Spleen (tissue), 7 donors: Measurements from ENCODE around the gene METRNL.
"Not testable (repeated sequence)": the region's sequence is repeated elsewhere in the genome, so short reads cannot be mapped to it uniquely, and the experiment has no call there.

Experiments
- POLR2A ChIP-seq, 3 donors: fragments of 450-650 bp; IDR thresholded peaks; one replicate each; pipeline ENCODE4 v1.5.1; 2017; ENCODE audit warnings: antibody characterized with exemption in 3 of 3, mild to moderate bottlenecking in 1 of 3
- TF ChIP-seq, protein P1 (sequence below), 11 experiments: fragments of 200-600 bp in 7 of 11; fragments of 450-650 bp in 4 of 11; sonication (generic) in 4 of 11; IDR thresholded peaks in 8 of 11; conservative IDR thresholded peaks in 3 of 11; 1 replicate in 7 of 11; 2 replicates in 4 of 11; pipeline versions ENCODE4 v1.4.0 to v1.8.0; 2016 to 2021; ENCODE audit warnings: antibody characterized with exemption in 11 of 11, inconsistent platforms in 4 of 11, mild to moderate bottlenecking in 1 of 11
- donor health status: DM: no; HTN: no; CAD: no; lungs with moderate emphysema.
- donor health status: DM: no; HTN: no; CAD: no.
- donor health status: DM: no; HTN: no; CAD: no.

DNA sequence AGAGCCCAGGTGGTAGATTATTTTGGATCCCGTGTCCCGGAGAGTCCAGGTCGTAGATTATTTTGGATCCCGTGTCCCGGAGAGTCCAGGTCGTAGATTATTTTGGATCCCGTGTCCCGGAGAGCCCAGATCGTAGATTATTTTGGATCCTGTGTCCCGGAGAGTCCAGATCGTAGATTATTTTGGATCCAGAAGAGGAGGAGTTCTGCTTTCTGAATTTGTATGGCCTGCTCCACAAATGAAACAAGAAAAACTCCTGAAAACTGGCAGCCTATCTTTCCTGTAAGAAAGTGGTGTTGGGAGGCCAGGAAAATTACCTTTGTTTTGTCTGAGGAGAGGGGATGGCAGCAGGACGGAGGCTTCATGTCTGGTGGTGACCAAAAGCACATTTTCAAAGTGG is 42.1 kb downstream of the METRNL start:
- not testable (repeated sequence) for TF ChIP-seq POLR2A (IDR thresholded peaks at IDR 0.05)
- TF ChIP-seq, protein P1, sequence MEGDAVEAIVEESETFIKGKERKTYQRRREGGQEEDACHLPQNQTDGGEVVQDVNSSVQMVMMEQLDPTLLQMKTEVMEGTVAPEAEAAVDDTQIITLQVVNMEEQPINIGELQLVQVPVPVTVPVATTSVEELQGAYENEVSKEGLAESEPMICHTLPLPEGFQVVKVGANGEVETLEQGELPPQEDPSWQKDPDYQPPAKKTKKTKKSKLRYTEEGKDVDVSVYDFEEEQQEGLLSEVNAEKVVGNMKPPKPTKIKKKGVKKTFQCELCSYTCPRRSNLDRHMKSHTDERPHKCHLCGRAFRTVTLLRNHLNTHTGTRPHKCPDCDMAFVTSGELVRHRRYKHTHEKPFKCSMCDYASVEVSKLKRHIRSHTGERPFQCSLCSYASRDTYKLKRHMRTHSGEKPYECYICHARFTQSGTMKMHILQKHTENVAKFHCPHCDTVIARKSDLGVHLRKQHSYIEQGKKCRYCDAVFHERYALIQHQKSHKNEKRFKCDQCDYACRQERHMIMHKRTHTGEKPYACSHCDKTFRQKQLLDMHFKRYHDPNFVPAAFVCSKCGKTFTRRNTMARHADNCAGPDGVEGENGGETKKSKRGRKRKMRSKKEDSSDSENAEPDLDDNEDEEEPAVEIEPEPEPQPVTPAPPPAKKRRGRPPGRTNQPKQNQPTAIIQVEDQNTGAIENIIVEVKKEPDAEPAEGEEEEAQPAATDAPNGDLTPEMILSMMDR (IDR thresholded peaks at IDR 0.05 in 8 of 11, conservative IDR thresholded peaks at IDR 0.05 in 3 of 11) = not testable (repeated sequence)
